22Rv1 (cell line): ENCODE measurements around the gene CAMTA1.
"Not testable (repeated sequence)": the region's sequence is repeated elsewhere in the genome, so short reads cannot be mapped to it uniquely, and the experiment has no call there.

Source experiments
- H3K27ac ChIP-seq: fragments of 450-650 bp; 2 replicates; pipeline ENCODE4 v1.5.1; 2017
- ZFX ChIP-seq: fragments of 450-650 bp; IDR thresholded peaks from 2 replicates; pipeline ENCODE4 v1.6.1; 2017; ENCODE audit warnings: antibody characterized with exemption, borderline replicate concordance
- TF ChIP-seq, protein P1 (sequence below): fragments of 450-650 bp; IDR thresholded peaks from 2 replicates; pipeline ENCODE4 v1.5.1; 2017; ENCODE audit warnings: mild to moderate bottlenecking

Gene CAMTA1

DNA sequence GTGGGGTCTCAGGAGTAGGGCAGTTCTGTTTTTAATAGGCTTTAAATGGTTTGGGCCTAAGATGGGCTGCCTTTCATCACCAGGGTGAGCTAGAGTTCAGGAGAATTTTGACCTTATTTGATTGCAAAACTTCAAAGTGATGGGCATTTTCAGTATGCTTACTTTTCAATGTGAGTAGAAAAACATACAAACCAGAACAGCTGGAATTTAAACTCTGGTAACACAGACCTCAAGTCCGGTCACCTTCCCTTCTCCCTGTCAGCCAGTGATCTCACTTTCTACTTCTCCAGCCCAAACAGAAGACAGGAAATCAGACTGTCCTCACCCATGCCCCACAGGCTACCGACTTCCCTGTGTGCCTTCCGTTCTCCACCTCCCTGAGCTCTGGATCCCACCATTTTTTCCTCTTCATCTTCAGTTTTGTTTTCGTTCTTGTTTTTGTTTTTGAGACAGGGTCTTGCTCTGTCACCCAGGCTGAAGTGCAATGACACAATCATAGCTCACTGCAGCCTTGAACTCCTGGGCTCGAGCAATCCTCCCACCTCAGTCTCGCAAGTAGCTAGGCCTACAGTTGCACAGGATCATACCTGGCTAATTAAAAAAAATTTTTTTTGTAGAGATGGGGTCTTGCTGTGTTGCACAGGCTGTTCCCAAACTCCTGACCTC lies 374.0 kb downstream of the CAMTA1 start:
- no peak overlapping the region for H3K27ac ChIP-seq

DNA sequence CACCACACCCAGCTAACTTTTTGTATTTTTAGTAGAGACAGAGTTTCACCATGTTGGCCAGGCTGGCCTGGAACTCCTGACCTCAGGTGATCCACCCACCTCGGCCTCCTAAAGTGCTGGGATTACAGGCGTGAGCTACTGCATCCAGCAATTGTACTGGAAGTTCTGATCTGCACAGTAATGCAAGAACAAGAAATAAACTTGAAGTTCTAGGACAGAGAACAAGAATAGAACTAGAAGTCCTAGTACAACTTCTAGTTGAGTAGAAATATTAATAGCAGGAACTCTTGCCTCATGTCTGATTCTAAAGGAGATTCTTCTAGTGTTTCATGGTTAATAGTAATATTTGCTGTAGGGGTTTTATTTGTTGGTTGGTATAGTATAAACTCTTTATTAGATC lies 383.3 kb downstream of the CAMTA1 start:
- not testable (repeated sequence) for H3K27ac ChIP-seq

More for the DNA sequence above, 374.0 kb downstream of the CAMTA1 start:
- TF ChIP-seq, protein P1, sequence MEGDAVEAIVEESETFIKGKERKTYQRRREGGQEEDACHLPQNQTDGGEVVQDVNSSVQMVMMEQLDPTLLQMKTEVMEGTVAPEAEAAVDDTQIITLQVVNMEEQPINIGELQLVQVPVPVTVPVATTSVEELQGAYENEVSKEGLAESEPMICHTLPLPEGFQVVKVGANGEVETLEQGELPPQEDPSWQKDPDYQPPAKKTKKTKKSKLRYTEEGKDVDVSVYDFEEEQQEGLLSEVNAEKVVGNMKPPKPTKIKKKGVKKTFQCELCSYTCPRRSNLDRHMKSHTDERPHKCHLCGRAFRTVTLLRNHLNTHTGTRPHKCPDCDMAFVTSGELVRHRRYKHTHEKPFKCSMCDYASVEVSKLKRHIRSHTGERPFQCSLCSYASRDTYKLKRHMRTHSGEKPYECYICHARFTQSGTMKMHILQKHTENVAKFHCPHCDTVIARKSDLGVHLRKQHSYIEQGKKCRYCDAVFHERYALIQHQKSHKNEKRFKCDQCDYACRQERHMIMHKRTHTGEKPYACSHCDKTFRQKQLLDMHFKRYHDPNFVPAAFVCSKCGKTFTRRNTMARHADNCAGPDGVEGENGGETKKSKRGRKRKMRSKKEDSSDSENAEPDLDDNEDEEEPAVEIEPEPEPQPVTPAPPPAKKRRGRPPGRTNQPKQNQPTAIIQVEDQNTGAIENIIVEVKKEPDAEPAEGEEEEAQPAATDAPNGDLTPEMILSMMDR: no peak
- TF ChIP-seq ZFX: no peak

DNA sequence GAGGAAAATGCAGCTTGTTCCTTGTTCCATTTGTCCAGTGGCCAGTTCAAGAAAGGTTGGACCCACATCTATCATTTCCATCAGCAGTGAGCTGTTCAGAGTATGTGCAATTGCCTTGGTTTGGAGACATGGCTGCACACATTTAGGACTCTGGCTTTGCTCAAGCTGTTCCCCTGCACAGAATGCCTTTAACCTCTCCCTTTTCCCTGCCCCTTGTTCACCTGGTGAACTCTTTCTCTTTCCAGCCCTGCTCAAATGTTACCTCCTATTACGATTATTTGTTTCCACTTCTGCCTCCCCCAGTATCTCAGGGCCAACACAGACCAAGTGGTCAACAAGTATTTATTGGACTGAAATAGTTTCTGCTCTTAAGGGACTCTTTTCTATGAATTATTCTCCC lies 385.9 kb downstream of the CAMTA1 start:
- TF ChIP-seq ZFX: no peak
- TF ChIP-seq, protein P1: no peak
- H3K27ac ChIP-seq: no peak overlapping the region

DNA sequence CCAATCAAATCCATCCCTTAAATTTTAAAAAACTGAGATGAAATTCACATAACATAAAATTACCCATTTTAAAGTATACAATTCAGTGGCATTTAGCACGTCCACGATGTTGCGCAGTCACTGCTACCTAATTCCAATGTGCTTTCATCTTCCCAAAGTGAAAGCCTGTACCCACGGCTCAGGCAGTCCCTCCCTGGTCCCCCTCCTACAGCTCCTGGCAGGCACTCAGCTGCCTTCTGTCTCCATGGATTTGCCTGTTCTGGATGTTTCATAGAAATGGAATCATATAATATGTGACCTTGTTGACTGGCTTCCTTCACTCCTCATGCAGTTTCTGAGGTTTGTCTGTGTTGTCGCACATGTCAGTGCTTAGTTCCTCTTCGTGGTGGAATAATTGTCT lies 386.3 kb downstream of the CAMTA1 start:
- no peak overlapping the region for H3K27ac ChIP-seq
- TF ChIP-seq ZFX: no peak
- TF ChIP-seq, protein P1: no peak

DNA sequence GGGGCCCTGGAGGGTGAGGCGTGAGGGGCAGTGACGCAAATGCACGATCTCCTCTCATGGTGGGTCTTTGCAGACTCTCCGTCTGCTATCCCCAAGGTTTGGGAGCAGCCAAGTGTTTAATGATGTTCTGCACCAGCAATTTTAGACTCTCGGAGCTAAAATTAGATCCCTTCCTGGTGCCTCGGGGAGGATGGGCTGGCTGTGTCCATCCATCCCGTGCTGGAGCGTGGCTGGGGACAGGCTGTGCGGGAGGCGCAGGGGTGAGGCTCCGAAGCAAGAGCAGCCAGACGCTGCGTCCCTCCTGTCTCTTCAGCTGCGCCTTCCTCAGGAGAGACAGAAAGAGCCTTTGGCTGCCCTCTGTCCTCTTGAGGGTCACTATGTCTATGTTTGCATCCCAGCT lies 387.6 kb downstream of the CAMTA1 start:
- TF ChIP-seq, protein P1: no peak
- no peak for TF ChIP-seq ZFX
- no peak overlapping the region for H3K27ac ChIP-seq

DNA sequence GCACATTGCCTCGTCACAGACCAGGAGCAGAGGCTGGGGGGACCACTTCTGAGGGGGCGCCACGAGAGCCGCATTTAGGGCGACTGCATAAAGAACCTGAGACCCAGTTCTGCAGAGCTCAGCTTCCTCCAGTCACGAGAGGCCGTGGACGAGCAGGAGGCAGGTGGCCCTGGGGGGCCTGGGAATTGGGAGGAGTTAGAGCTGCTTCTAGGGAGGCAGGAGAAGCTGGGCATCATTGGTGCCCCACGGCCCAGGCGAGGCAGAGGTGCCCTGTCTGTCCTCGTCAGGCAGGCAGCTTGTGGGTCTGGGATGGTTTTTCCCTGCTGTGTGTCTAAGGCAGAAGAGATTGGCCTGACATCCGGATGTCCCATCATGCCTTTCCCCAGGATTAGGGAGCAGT lies 389.3 kb downstream of the CAMTA1 start:
- TF ChIP-seq ZFX: no peak
- TF ChIP-seq, protein P1: no peak

DNA sequence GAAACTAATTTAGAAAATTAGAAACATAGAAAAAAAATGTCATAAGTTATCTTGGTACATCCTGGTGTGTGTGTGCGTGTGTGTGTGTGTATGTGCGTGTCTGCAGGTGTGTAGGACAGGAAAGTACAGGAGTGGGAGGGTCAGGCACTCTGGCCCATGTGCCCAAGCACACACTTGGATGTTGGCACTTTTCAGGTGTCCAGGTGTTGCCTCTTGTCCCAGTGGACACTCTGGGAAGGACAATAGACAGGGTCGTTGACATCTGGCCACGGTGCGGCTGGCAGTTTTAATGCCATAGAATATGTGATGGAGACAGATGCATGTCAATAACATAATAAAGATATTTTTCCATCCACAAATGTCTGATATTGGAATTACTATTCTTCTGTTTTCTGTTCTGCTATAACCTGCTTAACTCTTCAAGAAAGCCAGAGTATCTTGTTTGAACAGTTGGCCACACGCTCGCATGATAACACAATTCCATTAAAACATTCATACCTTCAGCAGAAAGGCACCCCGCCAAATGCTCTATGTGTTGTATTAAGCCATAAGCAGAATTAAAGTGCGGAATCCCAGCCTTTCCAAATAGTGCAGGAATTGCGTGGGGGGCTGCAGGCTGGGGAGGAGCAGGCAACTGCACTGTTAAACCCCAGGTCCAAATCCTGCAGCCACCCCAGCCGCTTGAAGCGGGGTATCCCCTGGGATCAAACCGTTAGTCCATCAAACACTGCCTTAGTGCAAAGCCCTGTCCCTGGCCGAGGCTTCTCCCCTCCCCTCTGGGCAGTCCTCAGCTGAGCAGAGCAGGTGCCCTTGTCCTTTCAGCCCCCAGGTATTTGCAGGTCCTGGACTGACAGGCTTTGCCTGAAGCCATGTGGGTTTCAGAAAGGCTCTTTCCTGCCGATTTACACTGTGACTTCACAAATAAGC lies 390.0 kb downstream of the CAMTA1 start:
- no peak for TF ChIP-seq ZFX
- TF ChIP-seq, protein P1: no peak
- H3K27ac ChIP-seq: no peak overlapping the region

More for the DNA sequence above, 389.3 kb downstream of the CAMTA1 start:
- no peak overlapping the region for H3K27ac ChIP-seq
